K562 (cell line): Measurements from ENCODE around the gene ACKR3. TPM values are rescaled to one million over a fixed set of nuclear protein-coding genes. Genes with fewer than 3 reads are reported as not detected.

ENCODE experiments used
- E2F5 ChIP-seq: sonication (generic); formaldehyde crosslinking; IDR thresholded peaks from 2 replicates; pipeline ENCODE4 v1.8.0; 2022; ENCODE audit warnings: mild to moderate bottlenecking, missing genetic modification reagents
- ETS1 ChIP-seq: conservative IDR thresholded peaks from 2 replicates; pipeline ENCODE4 v1.6.1; 2011; ENCODE audit warnings: low read depth, mild to moderate bottlenecking, low read length; ENCODE audit not compliant: control insufficient read depth
- MBD1 ChIP-seq: fragments of 250-450 bp; sonication (Bioruptor Pico); IDR thresholded peaks from 2 replicates; pipeline ENCODE4 v1.8.0; 2022; ENCODE audit warnings: inconsistent platforms
- MXI1 ChIP-seq: IDR thresholded peaks from 2 replicates; pipeline ENCODE4 v1.6.1; 2011; ENCODE audit warnings: low read depth, mild to moderate bottlenecking, improper control_type of control experiment, low read length
- NFE2 ChIP-seq: IDR thresholded peaks from 2 replicates; pipeline ENCODE4 v1.6.1; 2014; ENCODE audit warnings: antibody characterized with exemption, low read depth
- NR1H2 ChIP-seq: sonication (generic); formaldehyde crosslinking; IDR thresholded peaks from 2 replicates; pipeline ENCODE4 v1.4.0; 2020; ENCODE audit warnings: mild to moderate bottlenecking, missing genetic modification reagents
- RBM14 ChIP-seq: fragments of 200-400 bp; formaldehyde crosslinking; IDR thresholded peaks from 2 replicates; pipeline ENCODE4 v1.6.1; 2018; ENCODE audit warnings: low read depth, mild to moderate bottlenecking, low read length, moderate library complexity, borderline replicate concordance; ENCODE audit not compliant: insufficient read depth
- RBM34 ChIP-seq: fragments of 200-400 bp; formaldehyde crosslinking; IDR thresholded peaks from 2 replicates; pipeline ENCODE4 v1.6.1; 2018; ENCODE audit warnings: low read length, borderline replicate concordance; ENCODE audit not compliant: insufficient read depth
- XRCC4 ChIP-seq: IDR thresholded peaks from one replicate; pipeline ENCODE4 v1.6.1; 2011; ENCODE audit not compliant: insufficient read depth, insufficient read length; ENCODE audit errors: extremely low read depth
- XRCC5 ChIP-seq: fragments of 200-400 bp; formaldehyde crosslinking; IDR thresholded peaks from 2 replicates; pipeline ENCODE4 v1.6.1; 2017; ENCODE audit warnings: low read depth, mild to moderate bottlenecking, low read length
- ZNF143 ChIP-seq: sonication (generic); formaldehyde crosslinking; IDR thresholded peaks from 2 replicates; pipeline ENCODE4 v1.9.0; 2022; ENCODE audit warnings: mild to moderate bottlenecking, missing genetic modification reagents
- ZNF239 ChIP-seq: fragments of 250-450 bp; sonication (Bioruptor Pico); IDR thresholded peaks from 2 replicates; pipeline ENCODE4 v1.4.0; 2020; ENCODE audit warnings: mild to moderate bottlenecking
- ZNF253 ChIP-seq: fragments of 250-450 bp; sonication (Bioruptor Pico); conservative IDR thresholded peaks from 2 replicates; pipeline ENCODE4 v1.6.1; 2021; ENCODE audit warnings: mild to moderate bottlenecking
- ZNF407 ChIP-seq: fragments of 450-650 bp; IDR thresholded peaks from 2 replicates; pipeline ENCODE4 v1.6.1; 2016; ENCODE audit warnings: low read depth
- polyA plus RNA-seq, 8 experiments: library from polyadenylated mRNA; depleted of rRNA in 4 of 8; stranded (reverse) in 5 of 8; unstranded in 3 of 8; fragments of >200 nt; fragmentation: Nextera tagmentation in 2 of 8; fragmentation: Illumina TruSeq in 1 of 8; extraction: Ambion mirVana in 2 of 8; extraction: Trizol in 1 of 8; gene quantifications; 2 replicates each; pipeline versions ENCODE4 v1.2.1 to v1.2.3, GENCODE V29; 2011 to 2014; ENCODE audit warnings: inconsistent platforms in 1 of 8, missing spikeins in 1 of 8
- total RNA-seq, 7 experiments: library from RNA; depleted of rRNA in 6 of 7; stranded (reverse); fragments of >200 nt in 6 of 7; fragmentation: Illumina TruSeq in 2 of 7; extraction: Trizol in 2 of 7; gene quantifications; 2 replicates each; pipeline versions ENCODE4 v1.2.1 to v1.2.3, GENCODE V29; 2011 to 2021; ENCODE audit warnings: low replicate concordance in 1 of 7

ACKR3 gene
- total and polyA plus RNA-seq, 9 of the 15 experiments (the other 6 are each of a cell fraction or from before 2014, with no cell fraction given) = 0.07 TPM; not detected in 8

- TF ChIP-seq ZNF407 (no peak), MXI1 (no peak), ZNF253 (CRISPR knock-in tag) (no peak), ZNF143 (CRISPR knock-in tag) (no peak), ETS1 (no peak), RBM14 (no peak), ZNF239 (CRISPR knock-in tag) (no peak), NFE2 (no peak), XRCC4 (no peak), NR1H2 (no peak), RBM34 (no peak), XRCC5 (no peak), E2F5 (no peak), MBD1 (CRISPR knock-in tag) (no peak)
Observed at GRCh38 chr2:236523249-236523648, 46.4 kb upstream of the ACKR3 start (continued).
